GM20000 (cell line): ENCODE measurements around the gene NADK2.
"Not testable (repeated sequence)": the region's sequence is repeated elsewhere in the genome, so short reads cannot be mapped to it uniquely, and the experiment has no call there.

Experiments used
- DNase-seq: peaks from one replicate; pipeline ENCODE4 v3.0.0; 2012; ENCODE audit warnings: low spot score
- TF ChIP-seq, protein P1 (sequence below): IDR thresholded peaks from 2 replicates; pipeline ENCODE4 v1.5.1; 2012; ENCODE audit warnings: mild to moderate bottlenecking, control low read depth; ENCODE audit errors: extremely low read depth, missing control alignments

The NADK2 gene

DNA sequence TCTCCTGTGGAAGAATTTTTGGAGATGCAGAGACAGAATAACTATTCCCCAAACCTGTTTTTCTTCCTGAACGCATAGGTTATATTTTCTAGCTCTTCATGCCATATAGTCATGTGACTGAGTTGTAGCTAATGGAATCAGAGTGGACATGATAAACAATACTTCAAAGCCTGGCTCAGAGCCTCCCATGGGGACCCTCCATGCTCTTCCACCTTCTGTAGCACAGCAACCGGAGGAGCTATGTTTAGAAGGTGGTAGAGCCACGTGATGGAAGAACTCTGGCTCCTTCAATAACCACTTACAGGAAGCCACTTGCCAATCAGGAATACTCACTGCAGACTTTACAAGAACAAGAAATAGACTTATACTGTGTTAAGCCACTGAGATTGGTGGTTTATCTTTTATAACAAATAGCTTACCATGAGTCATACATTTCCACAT lies 39.2 kb downstream of the NADK2 start:
- no peak for DNase-seq
- TF ChIP-seq, protein P1, sequence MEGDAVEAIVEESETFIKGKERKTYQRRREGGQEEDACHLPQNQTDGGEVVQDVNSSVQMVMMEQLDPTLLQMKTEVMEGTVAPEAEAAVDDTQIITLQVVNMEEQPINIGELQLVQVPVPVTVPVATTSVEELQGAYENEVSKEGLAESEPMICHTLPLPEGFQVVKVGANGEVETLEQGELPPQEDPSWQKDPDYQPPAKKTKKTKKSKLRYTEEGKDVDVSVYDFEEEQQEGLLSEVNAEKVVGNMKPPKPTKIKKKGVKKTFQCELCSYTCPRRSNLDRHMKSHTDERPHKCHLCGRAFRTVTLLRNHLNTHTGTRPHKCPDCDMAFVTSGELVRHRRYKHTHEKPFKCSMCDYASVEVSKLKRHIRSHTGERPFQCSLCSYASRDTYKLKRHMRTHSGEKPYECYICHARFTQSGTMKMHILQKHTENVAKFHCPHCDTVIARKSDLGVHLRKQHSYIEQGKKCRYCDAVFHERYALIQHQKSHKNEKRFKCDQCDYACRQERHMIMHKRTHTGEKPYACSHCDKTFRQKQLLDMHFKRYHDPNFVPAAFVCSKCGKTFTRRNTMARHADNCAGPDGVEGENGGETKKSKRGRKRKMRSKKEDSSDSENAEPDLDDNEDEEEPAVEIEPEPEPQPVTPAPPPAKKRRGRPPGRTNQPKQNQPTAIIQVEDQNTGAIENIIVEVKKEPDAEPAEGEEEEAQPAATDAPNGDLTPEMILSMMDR: no peak

DNA sequence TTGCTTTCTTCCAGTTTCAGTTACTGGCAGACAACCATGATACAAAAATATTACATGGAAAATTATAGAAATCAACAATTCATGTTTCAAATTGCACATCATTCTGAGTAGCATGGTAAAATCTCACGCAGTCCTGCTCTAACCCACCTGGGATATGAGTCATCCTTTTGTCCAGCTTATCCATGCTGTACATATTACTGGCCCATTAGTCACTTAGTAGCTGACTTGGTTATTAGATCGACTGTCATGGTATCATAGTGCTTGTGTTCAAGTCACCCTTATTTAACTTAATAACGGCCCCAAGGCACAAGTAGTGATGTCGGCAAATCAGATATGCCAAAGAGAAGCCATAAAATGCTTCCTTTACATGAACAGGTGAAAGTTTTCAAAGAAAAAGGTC lies 41.2 kb downstream of the NADK2 start:
- DNase-seq: no peak
- TF ChIP-seq, protein P1: no peak

DNA sequence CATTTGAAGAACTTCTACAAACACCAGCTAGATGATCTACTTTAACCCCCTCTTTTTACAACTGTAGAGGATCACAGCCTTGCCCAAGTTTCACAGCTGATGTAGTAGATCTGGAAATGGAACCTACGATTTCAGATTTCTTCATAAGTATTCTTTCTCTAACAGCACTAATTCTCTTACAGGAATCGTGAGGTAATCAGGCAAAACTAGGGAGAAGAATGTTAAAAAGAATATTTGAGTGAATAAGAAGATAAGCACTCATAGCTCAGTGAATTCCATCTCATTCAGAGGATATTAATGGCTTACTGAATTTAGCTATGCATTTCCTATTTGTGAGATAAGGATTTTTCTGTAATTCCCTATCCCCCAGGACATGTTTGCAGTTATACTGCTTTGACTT lies 42.1 kb downstream of the NADK2 start:
- no peak for DNase-seq
- TF ChIP-seq, protein P1: no peak

DNA sequence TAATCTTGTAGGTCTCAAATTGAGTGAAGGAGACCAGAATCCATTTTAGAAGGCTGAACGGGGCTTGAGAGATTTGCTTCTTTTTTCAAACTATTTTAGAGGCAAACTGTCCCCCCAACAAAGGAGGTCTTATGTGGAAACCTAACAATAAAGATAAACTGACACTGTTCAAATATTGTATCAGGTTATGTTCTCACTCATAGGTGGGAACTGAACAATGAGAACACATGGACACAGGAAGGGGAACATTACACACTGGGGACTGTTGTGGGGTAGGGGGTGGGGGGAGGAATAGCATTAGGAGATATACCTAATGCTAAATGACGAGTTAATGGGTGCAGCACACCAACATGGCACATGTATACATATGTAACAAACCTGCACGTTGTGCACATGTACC lies 42.9 kb downstream of the NADK2 start:
- DNase-seq: not testable (repeated sequence)

DNA sequence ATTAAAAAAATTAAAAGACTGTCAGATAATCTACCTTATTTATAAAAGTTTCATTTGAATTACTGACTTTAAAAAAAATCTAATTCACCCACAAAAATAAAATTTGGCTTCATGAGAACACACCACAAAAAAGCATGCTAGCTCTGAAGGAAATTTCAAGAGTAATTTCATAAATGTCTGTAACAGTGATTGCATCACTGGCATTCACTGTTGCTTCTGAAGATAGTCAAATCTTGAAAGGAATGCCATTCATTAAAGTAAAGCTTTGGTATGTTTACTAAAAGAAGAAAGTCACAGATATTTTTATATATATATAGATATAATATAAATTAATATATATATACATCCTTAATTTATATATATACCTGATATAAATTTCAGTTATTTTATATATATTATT lies 43.4 kb downstream of the NADK2 start:
- TF ChIP-seq, protein P1: no peak
- DNase-seq: no peak

DNA sequence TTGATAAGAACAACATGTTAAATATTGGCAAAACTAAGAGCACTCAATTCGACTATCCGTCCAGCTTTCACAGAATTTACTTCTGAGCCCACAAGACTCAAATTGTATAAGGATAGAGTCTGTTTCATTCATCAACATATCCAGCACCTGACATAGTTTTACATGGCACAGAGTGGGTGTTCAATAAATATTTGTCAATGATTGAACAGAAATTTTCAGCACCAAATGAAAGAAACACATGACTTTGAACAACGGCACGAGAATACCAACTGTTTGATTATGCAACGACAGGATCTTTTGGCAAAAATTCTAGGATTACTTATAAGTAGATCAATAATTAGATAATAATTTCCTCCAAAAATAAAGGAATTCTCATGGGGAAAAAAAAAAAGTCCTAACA lies 48.0 kb downstream of the NADK2 start:
- TF ChIP-seq, protein P1: no peak
- DNase-seq: no peak

DNA sequence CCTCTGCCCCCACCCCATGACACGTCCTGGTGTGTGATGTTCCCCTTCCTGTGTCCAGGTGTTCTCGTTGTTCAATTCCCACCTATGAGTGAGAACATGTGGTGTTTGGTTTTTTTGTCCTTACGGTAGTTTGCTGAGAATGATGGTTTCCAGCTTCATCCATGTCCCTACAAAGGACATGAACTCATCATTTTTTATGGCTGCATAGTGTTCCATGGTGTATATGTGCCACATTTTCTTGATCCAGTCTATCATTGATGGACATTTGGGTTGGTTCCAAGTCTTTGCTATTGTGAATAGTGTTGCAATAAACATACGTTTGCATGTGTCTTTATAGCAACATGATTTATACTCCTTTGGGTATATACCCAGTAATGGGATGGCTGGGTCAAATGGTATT lies 57.3 kb downstream of the NADK2 start:
- DNase-seq: not testable (repeated sequence)

DNA sequence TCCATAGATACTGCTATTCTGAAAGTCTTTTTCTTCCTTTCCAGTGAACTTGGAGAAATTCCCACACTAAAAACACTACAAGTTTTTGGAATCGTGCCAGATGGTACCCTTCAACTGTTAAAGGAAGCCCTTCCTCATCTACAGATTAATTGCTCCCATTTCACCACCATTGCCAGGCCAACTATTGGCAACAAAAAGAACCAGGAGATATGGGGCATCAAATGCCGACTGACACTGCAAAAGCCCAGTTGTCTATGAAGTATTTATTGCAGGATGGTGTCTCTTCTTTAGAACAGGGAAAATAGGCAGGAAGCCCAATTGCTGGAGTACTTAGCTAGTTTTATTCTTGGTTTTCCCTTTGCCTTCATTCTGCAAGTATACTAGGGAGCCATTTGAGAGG lies 60.0 kb downstream of the NADK2 start:
- no peak for DNase-seq
- TF ChIP-seq, protein P1: no peak

DNA sequence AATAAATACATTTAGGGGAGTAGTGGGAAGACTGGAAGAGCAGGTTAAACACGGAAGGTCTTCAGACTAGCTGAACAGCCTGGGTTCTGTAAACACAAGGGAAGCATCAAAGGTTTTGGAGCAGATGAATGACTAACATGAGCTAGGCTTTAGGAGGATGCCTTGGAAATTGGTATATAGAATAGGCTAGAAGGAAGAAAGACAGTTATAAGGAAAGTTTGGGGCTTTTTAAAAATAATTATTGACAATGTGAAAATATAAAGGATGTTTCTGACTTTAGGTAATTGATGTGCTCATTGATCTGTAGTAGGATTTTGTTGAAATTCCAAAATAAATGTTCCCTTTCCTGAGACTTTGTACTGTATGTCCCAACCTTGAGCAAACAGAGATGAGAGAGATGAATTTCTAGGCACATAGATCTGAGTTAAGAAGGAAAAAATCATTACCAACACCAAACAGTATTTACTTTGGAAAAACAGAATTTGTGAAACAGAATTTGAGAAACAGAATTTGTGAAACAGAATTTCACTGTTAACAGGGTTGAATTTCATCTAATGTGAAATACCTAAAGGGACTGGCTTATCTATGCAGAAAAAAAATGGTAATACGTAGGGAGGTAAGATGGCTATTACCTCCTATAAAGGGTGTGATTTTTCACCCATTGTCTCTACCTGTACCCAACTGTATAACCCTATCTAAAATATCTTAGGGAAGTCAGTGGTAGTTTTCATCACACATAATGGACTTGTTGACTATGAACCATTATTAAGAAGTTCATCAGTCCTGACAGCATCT lies 61.0 kb downstream of the NADK2 start:
- DNase-seq: no peak
- TF ChIP-seq, protein P1: no peak
